HEK293 (cell line): ENCODE data around the gene PDIA5.
A peak's percentile ranks its signal among the peaks of the same experiment; 100 is the strongest.

Source experiments
- CTCF ChIA-PET: fragments of 350-600 bp; formaldehyde crosslinking; extraction: SDS; loops from one replicate; lab custom pipeline; 2021; ENCODE audit warnings: antibody characterized with exemption; lab: Yijun Ruan, JAX
- POLR2A ChIA-PET: fragments of 300-600 bp; formaldehyde crosslinking; extraction: SDS; loops from one replicate; lab custom pipeline; 2020; ENCODE audit warnings: antibody characterized with exemption, inconsistent platforms; lab: Yijun Ruan, JAX
- H3K27ac ChIP-seq: fragments of 200-500 bp; sonication (Bioruptor generic); 2 replicates; pipeline ENCODE4 v1.5.1; 2014; ENCODE audit warnings: low read depth, low read length, control low read depth, inconsistent platforms; ENCODE audit errors: extremely low read depth
- H3K36me3 ChIP-seq, 2 experiments: fragments of 200-500 bp in 1 of 2; sonication (Bioruptor generic) in 1 of 2; 1 replicate in 1 of 2; 2 replicates in 1 of 2; pipeline ENCODE4 v1.5.1; 2014 to 2017; ENCODE audit warnings: inconsistent platforms in 2 of 2, low read length in 2 of 2; ENCODE audit not compliant: control insufficient read depth in 2 of 2, insufficient read depth in 1 of 2
- H3K4me1 ChIP-seq: fragments of 200-500 bp; sonication (Bioruptor generic); 2 replicates; pipeline ENCODE4 v1.5.1; 2014; ENCODE audit warnings: mild to moderate bottlenecking, low read length, inconsistent platforms; ENCODE audit not compliant: control insufficient read depth, insufficient read depth
- H3K4me3 ChIP-seq: 2 replicates; pipeline ENCODE4 v1.5.1; 2011; ENCODE audit warnings: low read depth, mild to moderate bottlenecking, control low read depth, low read length, moderate library complexity
- H3K9me3 ChIP-seq: fragments of 200-500 bp; sonication (Bioruptor generic); 2 replicates; pipeline ENCODE4 v1.5.1; 2014; ENCODE audit warnings: low read depth, low read length, inconsistent platforms; ENCODE audit not compliant: control insufficient read depth, insufficient read depth
- GLIS1 ChIP-seq: fragments of 450-650 bp; formaldehyde crosslinking; IDR thresholded peaks from 2 replicates; pipeline ENCODE4 v1.5.1; 2016; ENCODE audit warnings: missing biosample characterization, missing genetic modification characterization
- HOXD13 ChIP-seq: sonication (generic); formaldehyde crosslinking; IDR thresholded peaks from 2 replicates; pipeline ENCODE4 v1.8.0; 2022; ENCODE audit warnings: missing genetic modification reagents, borderline replicate concordance
- KLF9 ChIP-seq: fragments of 450-650 bp; formaldehyde crosslinking; IDR thresholded peaks from 2 replicates; pipeline ENCODE4 v1.5.1; 2016; ENCODE audit warnings: missing biosample characterization, missing genetic modification characterization, low read depth
- PATZ1 ChIP-seq: fragments of 450-650 bp; formaldehyde crosslinking; IDR thresholded peaks from 2 replicates; pipeline ENCODE4 v1.5.1; 2016; ENCODE audit warnings: missing biosample characterization, missing genetic modification characterization
- SP3 ChIP-seq: fragments of 450-650 bp; formaldehyde crosslinking; IDR thresholded peaks from 2 replicates; pipeline ENCODE4 v1.5.1; 2016; ENCODE audit warnings: missing biosample characterization, missing genetic modification characterization
- WT1 ChIP-seq: fragments of 450-650 bp; formaldehyde crosslinking; IDR thresholded peaks from 2 replicates; pipeline ENCODE4 v1.5.1; 2016; ENCODE audit warnings: missing biosample characterization, missing genetic modification characterization
- ZFP69B ChIP-seq: fragments of 450-650 bp; formaldehyde crosslinking; IDR thresholded peaks from 2 replicates; pipeline ENCODE4 v1.5.1; 2016; ENCODE audit warnings: missing biosample characterization, missing genetic modification characterization
- ZIC2 ChIP-seq: fragments of 450-650 bp; formaldehyde crosslinking; IDR thresholded peaks from 2 replicates; pipeline ENCODE4 v1.5.1; 2016; ENCODE audit warnings: missing biosample characterization, missing genetic modification characterization
- ZNF248 ChIP-seq: fragments of 450-650 bp; formaldehyde crosslinking; IDR thresholded peaks from 2 replicates; pipeline ENCODE4 v1.5.1; 2017; ENCODE audit warnings: missing biosample characterization, missing genetic modification characterization
- ZNF311 ChIP-seq: fragments of 450-650 bp; formaldehyde crosslinking; IDR thresholded peaks from 2 replicates; pipeline ENCODE4 v1.5.1; 2017; ENCODE audit warnings: missing biosample characterization, missing genetic modification characterization, borderline replicate concordance
- ZNF335 ChIP-seq: fragments of 450-650 bp; formaldehyde crosslinking; conservative IDR thresholded peaks from 2 replicates; pipeline ENCODE4 v1.5.1; 2016; ENCODE audit warnings: missing biosample characterization, missing genetic modification characterization
- ZNF394 ChIP-seq: fragments of 450-650 bp; formaldehyde crosslinking; IDR thresholded peaks from 2 replicates; pipeline ENCODE4 v1.5.1; 2016; ENCODE audit warnings: missing biosample characterization, missing genetic modification characterization, mild to moderate bottlenecking, moderate library complexity, borderline replicate concordance
- ZNF423 ChIP-seq: fragments of 450-650 bp; formaldehyde crosslinking; IDR thresholded peaks from 2 replicates; pipeline ENCODE4 v1.5.1; 2016; ENCODE audit warnings: missing biosample characterization, missing genetic modification characterization
- ZNF544 ChIP-seq: fragments of 450-650 bp; formaldehyde crosslinking; IDR thresholded peaks from 2 replicates; pipeline ENCODE4 v1.5.0; 2017; ENCODE audit warnings: missing biosample characterization, missing genetic modification characterization
- ZNF549 ChIP-seq: fragments of 450-650 bp; IDR thresholded peaks from 2 replicates; pipeline ENCODE4 v1.5.1; 2018; ENCODE audit warnings: missing biosample characterization, missing genetic modification characterization, mild to moderate bottlenecking, inconsistent platforms, moderate library complexity
- ZNF621 ChIP-seq: fragments of 450-650 bp; formaldehyde crosslinking; IDR thresholded peaks from 2 replicates; pipeline ENCODE4 v1.5.1; 2017; ENCODE audit warnings: missing biosample characterization, missing genetic modification characterization
- ZNF645 ChIP-seq: fragments of 450-650 bp; formaldehyde crosslinking; IDR thresholded peaks from 2 replicates; pipeline ENCODE4; 2016; ENCODE audit warnings: missing biosample characterization, missing genetic modification characterization
- ZNF692 ChIP-seq: fragments of 450-650 bp; formaldehyde crosslinking; IDR thresholded peaks from 2 replicates; pipeline ENCODE4 v1.5.1; 2016; ENCODE audit warnings: missing biosample characterization, missing genetic modification characterization

PDIA5 gene

DNA sequence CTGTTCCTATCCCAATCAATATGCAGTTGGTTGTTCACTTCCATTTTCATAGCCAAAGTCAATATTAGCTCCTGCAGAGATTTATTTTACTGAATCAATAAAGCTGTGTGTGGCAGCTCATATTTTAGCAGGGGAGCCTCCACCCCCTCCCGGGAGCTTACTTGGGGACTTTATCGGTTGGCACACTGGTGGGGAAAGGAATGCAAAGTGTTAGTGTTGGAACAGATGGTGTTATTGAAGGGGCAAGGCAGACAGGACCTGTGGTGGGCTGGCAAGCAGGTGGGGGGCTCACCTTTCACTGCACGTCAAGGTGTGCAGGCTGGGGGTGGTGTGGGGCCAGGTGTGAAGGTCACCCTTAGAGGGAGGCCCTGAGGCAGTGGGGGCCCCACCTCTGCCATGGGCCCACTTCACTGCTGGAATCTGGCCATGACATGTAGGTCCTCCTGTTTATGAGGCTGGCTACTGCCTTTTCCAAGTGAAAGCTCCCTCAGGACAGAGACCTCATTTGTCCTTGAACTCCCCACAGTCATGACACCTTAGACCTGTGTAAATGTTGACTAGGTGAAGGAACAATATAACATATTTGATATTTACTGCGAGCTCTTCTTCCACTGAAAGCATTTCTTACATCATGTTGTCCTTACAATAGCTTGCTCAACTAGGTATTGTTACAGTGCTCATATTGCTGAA lies 90.9 kb downstream of the PDIA5 start:
- POLR2A ChIA-PET, result no interaction called here
- TF ChIP-seq ZNF692 (tag by site-specific recombination), result peak; percentile 89
- TF ChIP-seq ZNF645 (tag by site-specific recombination), result no peak
- no peak for TF ChIP-seq ZNF311 (tag by site-specific recombination)
- TF ChIP-seq ZNF335, result peak; percentile 18; the same call in 1 of the 2 replicates
- no peak for TF ChIP-seq KLF9 (tag by site-specific recombination)
- peak; percentile 83 for TF ChIP-seq GLIS1 (tag by site-specific recombination)
- TF ChIP-seq WT1 (tag by site-specific recombination), result no peak
- peak; percentile 60 for TF ChIP-seq ZIC2
- no peak for TF ChIP-seq PATZ1 (tag by site-specific recombination)
- TF ChIP-seq ZFP69B, result peak; percentile 80
- no peak for TF ChIP-seq ZNF549 (tag by site-specific recombination)
- TF ChIP-seq ZNF544 (tag by site-specific recombination), result no peak

DNA sequence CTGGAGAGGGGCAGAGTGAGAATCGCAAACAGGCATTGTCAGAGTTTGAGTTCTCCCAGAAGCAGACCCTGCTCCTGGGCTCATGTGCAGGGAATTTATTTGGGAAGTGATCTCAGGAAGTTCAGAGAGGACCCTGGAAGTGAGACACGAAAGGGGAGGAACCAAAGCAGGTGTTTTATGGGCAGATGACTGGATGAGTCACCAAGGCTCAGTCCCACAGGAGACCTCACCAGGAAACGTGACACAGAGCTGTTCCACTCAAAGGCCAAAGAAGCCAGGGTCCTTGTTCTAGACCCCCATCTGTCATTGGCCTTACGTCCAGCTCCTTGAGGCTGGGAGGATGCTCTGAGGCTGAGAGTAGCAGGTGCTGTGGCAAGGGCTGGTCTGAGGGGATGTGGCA lies 91.5 kb downstream of the PDIA5 start:
- ChIA-PET CTCF (no interaction called here), POLR2A (no interaction called here)
- peaks cover 0 to 74% of the 10 kb centered on the region in 2 experiments; a peak in 1 of 3 replicates for H3K36me3 ChIP-seq
- H3K4me3 ChIP-seq, result no peak overlapping the region
- no peaks in the 10 kb centered on the region for H3K9me3 ChIP-seq
- TF ChIP-seq SP3 (tag by site-specific recombination), result no peak
- no peak for TF ChIP-seq HOXD13 (CRISPR knock-in tag)
- TF ChIP-seq ZNF335, result 0 out of 2 replicates have a peak, but pooled peaks have one; percentile 1
- TF ChIP-seq ZNF248 (tag by site-specific recombination), result no peak
- TF ChIP-seq ZNF423 (tag by site-specific recombination), result no peak
- no peak for TF ChIP-seq ZNF621 (tag by site-specific recombination)
- no peak for TF ChIP-seq ZNF394
- H3K27ac ChIP-seq, result no peak overlapping the region
- no peaks in the 10 kb centered on the region for H3K4me1 ChIP-seq

More for the DNA sequence above, 90.9 kb downstream of the PDIA5 start:
- no peaks in the 10 kb centered on the region for H3K4me1 ChIP-seq
- no peaks in the 10 kb centered on the region for H3K9me3 ChIP-seq
- CTCF ChIA-PET, result interaction anchor here (0.7 kb wide), 1 partner anchor 659 kb away, joined by 5 read pairs; no protein-coding TSS in a partner anchor
- H3K36me3 ChIP-seq, result peaks cover 0 to 72% of the 10 kb centered on the region in 2 experiments; a peak in 2 of 3 replicates
- no peak overlapping the region for H3K27ac ChIP-seq
- H3K4me3 ChIP-seq, result no peak overlapping the region
